Measurements from ENCODE around the gene ARSG. TPM values are rescaled to one million over a fixed set of nuclear protein-coding genes. Genes with fewer than 3 reads are reported as not detected.

The ARSG gene
- total and polyA plus RNA-seq, 2 of the 13 experiments (the other 11 are each of a cell fraction or from before 2014, with no cell fraction given): 3.7 to 15.2 TPM

DNA sequence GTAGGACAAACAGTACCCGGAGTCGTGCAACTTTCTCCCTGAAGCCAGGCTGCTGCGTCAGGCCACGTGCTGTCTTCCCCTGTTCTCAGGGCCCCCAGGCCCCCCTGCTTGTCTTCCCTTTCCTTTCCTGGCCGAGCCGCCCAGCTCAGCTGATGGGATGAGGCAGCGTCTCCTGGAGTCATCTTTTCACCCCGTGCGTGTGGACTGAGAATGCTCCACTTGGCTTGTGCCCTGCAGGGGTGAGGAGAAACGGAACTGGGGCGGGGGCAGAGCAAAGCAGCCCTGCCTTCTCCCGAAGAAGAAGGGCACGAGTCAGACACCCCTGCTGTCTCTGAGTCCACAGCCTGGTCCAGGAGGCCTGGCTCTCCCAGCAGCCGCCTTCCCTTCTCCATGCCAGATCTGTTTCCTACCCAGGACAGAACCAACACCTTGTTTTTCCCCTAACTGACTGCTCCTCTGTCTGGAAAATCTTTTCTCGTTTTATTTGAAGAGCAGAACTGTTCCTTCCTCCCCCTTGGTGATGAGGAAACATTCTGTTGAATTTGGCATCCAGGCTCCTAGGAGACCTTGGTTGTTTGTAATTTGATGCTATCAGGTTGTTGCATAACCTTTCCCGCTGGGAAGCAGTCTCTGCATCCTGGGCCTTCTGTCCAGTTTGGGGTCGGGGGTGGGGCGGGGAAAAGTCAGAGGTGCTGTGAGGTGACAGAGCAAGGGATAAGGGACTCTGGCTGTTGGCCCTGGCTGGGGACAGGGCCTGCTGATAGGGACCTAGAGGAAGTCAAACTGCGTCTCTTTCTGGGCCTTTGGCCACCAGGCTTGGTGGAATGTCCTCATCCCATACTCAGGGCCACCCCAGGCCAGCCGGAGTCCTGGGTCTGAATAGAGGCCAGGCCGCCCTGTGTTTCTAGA lies 87.2 kb downstream of the ARSG start (continued):
- TF ChIP-seq RNF2 (conservative IDR thresholded peaks at IDR 0.05; ENCODE audit: low read depth) (peak; percentile 85), HHEX (CRISPR knock-in tag; IDR thresholded peaks at IDR 0.05) (no peak), NR2C2 (CRISPR knock-in tag; IDR thresholded peaks at IDR 0.05; ENCODE audit: borderline replicate concordance) (peak; percentile 74), CBX1 (IDR thresholded peaks at IDR 0.05; ENCODE audit: low read depth) (no peak), KDM5B (CRISPR knock-in tag; IDR thresholded peaks at IDR 0.05; ENCODE audit: borderline replicate concordance) (peak; percentile 68; the same call in 1 of the 2 replicates), SCMH1 (CRISPR knock-in tag; IDR thresholded peaks at IDR 0.05; ENCODE audit: borderline replicate concordance) (no peak), MIXL1 (CRISPR knock-in tag; IDR thresholded peaks at IDR 0.05) (no peak; the same call in none of the 2 replicates), MED13 (CRISPR knock-in tag; IDR thresholded peaks at IDR 0.05) (peak; percentile 85), ZNF432 (CRISPR knock-in tag; IDR thresholded peaks at IDR 0.05; ENCODE audit: borderline replicate concordance) (no peak), KAT2B (IDR thresholded peaks at IDR 0.05; ENCODE audit: borderline replicate concordance, low read depth, low read length) (no peak), ZNF879 (CRISPR knock-in tag; IDR thresholded peaks at IDR 0.05) (no peak; the same call in 1 of the 2 replicates)
- TF ChIP-seq, protein P1, sequence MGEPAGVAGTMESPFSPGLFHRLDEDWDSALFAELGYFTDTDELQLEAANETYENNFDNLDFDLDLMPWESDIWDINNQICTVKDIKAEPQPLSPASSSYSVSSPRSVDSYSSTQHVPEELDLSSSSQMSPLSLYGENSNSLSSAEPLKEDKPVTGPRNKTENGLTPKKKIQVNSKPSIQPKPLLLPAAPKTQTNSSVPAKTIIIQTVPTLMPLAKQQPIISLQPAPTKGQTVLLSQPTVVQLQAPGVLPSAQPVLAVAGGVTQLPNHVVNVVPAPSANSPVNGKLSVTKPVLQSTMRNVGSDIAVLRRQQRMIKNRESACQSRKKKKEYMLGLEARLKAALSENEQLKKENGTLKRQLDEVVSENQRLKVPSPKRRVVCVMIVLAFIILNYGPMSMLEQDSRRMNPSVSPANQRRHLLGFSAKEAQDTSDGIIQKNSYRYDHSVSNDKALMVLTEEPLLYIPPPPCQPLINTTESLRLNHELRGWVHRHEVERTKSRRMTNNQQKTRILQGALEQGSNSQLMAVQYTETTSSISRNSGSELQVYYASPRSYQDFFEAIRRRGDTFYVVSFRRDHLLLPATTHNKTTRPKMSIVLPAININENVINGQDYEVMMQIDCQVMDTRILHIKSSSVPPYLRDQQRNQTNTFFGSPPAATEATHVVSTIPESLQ (CRISPR knock-in tag; conservative IDR thresholded peaks at IDR 0.05): no peak
- TF ChIP-seq, protein P2, sequence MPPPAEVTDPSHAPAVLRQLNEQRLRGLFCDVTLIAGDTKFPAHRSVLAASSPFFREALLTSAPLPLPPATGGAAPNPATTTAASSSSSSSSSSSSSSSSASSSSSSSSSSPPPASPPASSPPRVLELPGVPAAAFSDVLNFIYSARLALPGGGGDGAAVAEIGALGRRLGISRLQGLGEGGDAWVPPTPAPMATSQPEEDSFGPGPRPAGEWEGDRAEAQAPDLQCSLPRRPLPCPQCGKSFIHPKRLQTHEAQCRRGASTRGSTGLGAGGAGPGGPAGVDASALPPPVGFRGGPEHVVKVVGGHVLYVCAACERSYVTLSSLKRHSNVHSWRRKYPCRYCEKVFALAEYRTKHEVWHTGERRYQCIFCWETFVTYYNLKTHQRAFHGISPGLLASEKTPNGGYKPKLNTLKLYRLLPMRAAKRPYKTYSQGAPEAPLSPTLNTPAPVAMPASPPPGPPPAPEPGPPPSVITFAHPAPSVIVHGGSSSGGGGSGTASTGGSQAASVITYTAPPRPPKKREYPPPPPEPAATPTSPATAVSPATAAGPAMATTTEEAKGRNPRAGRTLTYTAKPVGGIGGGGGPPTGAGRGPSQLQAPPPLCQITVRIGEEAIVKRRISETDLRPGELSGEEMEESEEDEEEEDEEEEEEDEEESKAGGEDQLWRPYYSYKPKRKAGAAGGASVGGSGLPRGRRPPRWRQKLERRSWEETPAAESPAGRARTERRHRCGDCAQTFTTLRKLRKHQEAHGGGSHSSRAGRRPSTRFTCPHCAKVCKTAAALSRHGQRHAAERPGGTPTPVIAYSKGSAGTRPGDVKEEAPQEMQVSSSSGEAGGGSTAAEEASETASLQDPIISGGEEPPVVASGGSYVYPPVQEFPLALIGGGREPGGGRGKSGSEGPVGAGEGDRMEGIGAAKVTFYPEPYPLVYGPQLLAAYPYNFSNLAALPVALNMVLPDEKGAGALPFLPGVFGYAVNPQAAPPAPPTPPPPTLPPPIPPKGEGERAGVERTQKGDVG (CRISPR knock-in tag; IDR thresholded peaks at IDR 0.05; ENCODE audit: borderline replicate concordance): peak; percentile 58; the same call in 1 of the 2 replicates
- TF ChIP-seq, protein P3, sequence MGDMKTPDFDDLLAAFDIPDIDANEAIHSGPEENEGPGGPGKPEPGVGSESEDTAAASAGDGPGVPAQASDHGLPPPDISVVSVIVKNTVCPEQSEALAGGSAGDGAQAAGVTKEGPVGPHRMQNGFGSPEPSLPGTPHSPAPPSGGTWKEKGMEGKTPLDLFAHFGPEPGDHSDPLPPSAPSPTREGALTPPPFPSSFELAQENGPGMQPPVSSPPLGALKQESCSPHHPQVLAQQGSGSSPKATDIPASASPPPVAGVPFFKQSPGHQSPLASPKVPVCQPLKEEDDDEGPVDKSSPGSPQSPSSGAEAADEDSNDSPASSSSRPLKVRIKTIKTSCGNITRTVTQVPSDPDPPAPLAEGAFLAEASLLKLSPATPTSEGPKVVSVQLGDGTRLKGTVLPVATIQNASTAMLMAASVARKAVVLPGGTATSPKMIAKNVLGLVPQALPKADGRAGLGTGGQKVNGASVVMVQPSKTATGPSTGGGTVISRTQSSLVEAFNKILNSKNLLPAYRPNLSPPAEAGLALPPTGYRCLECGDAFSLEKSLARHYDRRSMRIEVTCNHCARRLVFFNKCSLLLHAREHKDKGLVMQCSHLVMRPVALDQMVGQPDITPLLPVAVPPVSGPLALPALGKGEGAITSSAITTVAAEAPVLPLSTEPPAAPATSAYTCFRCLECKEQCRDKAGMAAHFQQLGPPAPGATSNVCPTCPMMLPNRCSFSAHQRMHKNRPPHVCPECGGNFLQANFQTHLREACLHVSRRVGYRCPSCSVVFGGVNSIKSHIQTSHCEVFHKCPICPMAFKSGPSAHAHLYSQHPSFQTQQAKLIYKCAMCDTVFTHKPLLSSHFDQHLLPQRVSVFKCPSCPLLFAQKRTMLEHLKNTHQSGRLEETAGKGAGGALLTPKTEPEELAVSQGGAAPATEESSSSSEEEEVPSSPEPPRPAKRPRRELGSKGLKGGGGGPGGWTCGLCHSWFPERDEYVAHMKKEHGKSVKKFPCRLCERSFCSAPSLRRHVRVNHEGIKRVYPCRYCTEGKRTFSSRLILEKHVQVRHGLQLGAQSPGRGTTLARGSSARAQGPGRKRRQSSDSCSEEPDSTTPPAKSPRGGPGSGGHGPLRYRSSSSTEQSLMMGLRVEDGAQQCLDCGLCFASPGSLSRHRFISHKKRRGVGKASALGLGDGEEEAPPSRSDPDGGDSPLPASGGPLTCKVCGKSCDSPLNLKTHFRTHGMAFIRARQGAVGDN (CRISPR knock-in tag; IDR thresholded peaks at IDR 0.05): peak; percentile 98
- TF ChIP-seq, protein P4, sequence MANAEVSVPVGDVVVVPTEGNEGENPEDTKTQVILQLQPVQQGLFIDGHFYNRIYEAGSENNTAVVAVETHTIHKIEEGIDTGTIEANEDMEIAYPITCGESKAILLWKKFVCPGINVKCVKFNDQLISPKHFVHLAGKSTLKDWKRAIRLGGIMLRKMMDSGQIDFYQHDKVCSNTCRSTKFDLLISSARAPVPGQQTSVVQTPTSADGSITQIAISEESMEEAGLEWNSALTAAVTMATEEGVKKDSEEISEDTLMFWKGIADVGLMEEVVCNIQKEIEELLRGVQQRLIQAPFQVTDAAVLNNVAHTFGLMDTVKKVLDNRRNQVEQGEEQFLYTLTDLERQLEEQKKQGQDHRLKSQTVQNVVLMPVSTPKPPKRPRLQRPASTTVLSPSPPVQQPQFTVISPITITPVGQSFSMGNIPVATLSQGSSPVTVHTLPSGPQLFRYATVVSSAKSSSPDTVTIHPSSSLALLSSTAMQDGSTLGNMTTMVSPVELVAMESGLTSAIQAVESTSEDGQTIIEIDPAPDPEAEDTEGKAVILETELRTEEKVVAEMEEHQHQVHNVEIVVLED (CRISPR knock-in tag; IDR thresholded peaks at IDR 0.05; ENCODE audit: borderline replicate concordance): peak; percentile 25; the same call in 1 of the 2 replicates
- TF ChIP-seq, protein P5, sequence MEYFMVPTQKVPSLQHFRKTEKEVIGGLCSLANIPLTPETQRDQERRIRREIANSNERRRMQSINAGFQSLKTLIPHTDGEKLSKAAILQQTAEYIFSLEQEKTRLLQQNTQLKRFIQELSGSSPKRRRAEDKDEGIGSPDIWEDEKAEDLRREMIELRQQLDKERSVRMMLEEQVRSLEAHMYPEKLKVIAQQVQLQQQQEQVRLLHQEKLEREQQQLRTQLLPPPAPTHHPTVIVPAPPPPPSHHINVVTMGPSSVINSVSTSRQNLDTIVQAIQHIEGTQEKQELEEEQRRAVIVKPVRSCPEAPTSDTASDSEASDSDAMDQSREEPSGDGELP (IDR thresholded peaks at IDR 0.05; ENCODE audit: borderline replicate concordance, low read depth): peak; percentile 95
